ENCODE measurements around the gene CYB5R3. TPM values are rescaled to one million over a fixed set of nuclear protein-coding genes. Genes with fewer than 3 reads are reported as not detected.
"Not testable (repeated sequence)": the region's sequence is repeated elsewhere in the genome, so short reads cannot be mapped to it uniquely, and the experiment has no call there.

Gene CYB5R3
- total RNA-seq, 2 donors from 2014 or later: 49.7 to 84.6 TPM

- Mint-ChIP-seq H3K36me3 (peaks cover 8 to 21% of the 10 kb centered on the region in 2 donors), H3K27ac (peak overlapping the region in 1 of 2 donors; percentile 72), H3K9me3 (no peaks in the 10 kb centered on the region)
- ATAC-seq (no peak), DNase-seq (ENCODE audit: low spot score in 2 of 2) (no peak)
Observed at GRCh38 chr22:42577623-42578240, 71.5 kb downstream of the CYB5R3 start.

GRCh38 chr22:42577141-42577540 lies 72.1 kb downstream of the CYB5R3 start:
- ATAC-seq; H3K27ac Mint-ChIP-seq; DNase-seq (ENCODE audit: low spot score in 2 of 2); H3K9me3 Mint-ChIP-seq: not testable (repeated sequence)
- H3K36me3 Mint-ChIP-seq: peaks cover 8 to 19% of the 10 kb centered on the region in 2 donors

- ATAC-seq; H3K9me3 Mint-ChIP-seq; H3K27ac Mint-ChIP-seq; DNase-seq (ENCODE audit: low spot score in 2 of 2): not testable (repeated sequence)
- peaks cover 4 to 12% of the 10 kb centered on the region in 2 donors for H3K36me3 Mint-ChIP-seq
Observed at GRCh38 chr22:42575996-42576574, 73.1 kb downstream of the CYB5R3 start.

- not testable (repeated sequence) for ATAC-seq; H3K36me3 Mint-ChIP-seq; DNase-seq (ENCODE audit: low spot score in 2 of 2); H3K27ac Mint-ChIP-seq; H3K9me3 Mint-ChIP-seq
Observed at GRCh38 chr22:42574468-42574867, 74.7 kb downstream of the CYB5R3 start.

GRCh38 chr22:42574046-42574445 lies 75.1 kb downstream of the CYB5R3 start:
- H3K36me3 Mint-ChIP-seq; ATAC-seq; H3K9me3 Mint-ChIP-seq; DNase-seq (ENCODE audit: low spot score in 2 of 2); H3K27ac Mint-ChIP-seq: not testable (repeated sequence)

- H3K27ac Mint-ChIP-seq: peak overlapping the region; percentile 48 to 55
Observed at GRCh38 chr22:42571068-42571467, 78.1 kb downstream of the CYB5R3 start.

GRCh38 chr22:42570580-42570979 lies 78.6 kb downstream of the CYB5R3 start:
- not testable (repeated sequence) for H3K9me3 Mint-ChIP-seq; DNase-seq (ENCODE audit: low spot score in 2 of 2); ATAC-seq; H3K36me3 Mint-ChIP-seq
- peak overlapping the region; percentile 31 to 48 for H3K27ac Mint-ChIP-seq

More at GRCh38 chr22:42571068-42571467, 78.1 kb downstream of the CYB5R3 start:
- H3K9me3 Mint-ChIP-seq; ATAC-seq; DNase-seq (ENCODE audit: low spot score in 2 of 2); H3K36me3 Mint-ChIP-seq: not testable (repeated sequence)

GRCh38 chr22:42567950-42568349 lies 81.2 kb downstream of the CYB5R3 start:
- not testable (repeated sequence) for H3K27ac Mint-ChIP-seq; ATAC-seq; H3K9me3 Mint-ChIP-seq; H3K36me3 Mint-ChIP-seq; DNase-seq (ENCODE audit: low spot score in 2 of 2)

Other genes with a start within 250 kb of the CYB5R3 start
- under 1 TPM; 0.07 to 0.54 TPM for gene NFAM1, start 217.0 kb downstream of the CYB5R3 start, total RNA-seq
- 10 to 100 TPM; 55.9 to 66.9 TPM for gene RRP7A, start 129.6 kb downstream of the CYB5R3 start, total RNA-seq
- gene SERHL2, start 95.4 kb downstream of the CYB5R3 start, total RNA-seq: 1 to 10 TPM; 1.2 to 1.9 TPM
- 100 to 1,000 TPM in 1 of 2 donors, 10 to 100 TPM in 1; 71.9 to 126 TPM for gene POLDIP3, start 34.5 kb downstream of the CYB5R3 start, total RNA-seq
- 1 to 10 TPM in 1 of 2 donors, under 1 TPM in 1; 0.89 to 1.4 TPM for gene ATP5MGL, start 8.8 kb downstream of the CYB5R3 start, total RNA-seq
- gene A4GALT, start 71.5 kb upstream of the CYB5R3 start, total RNA-seq: under 1 TPM in 1 of 2 donors, not detected in 1; 0.16 TPM
- 10 to 100 TPM; 23.3 to 47.3 TPM for gene ARFGAP3, start 207.9 kb upstream of the CYB5R3 start, total RNA-seq

Measured in activated naive CD4-positive, alpha-beta T cell treated with anti-CD3 and anti-CD28 coated beads, Interleukin-2, amount 50 U/mL, for 72 hours (primary cell).